Neutrophil (primary cell): ENCODE results near the gene NET1.

Source experiments
- H3K27ac ChIP-seq: fragments of 200-600 bp; sonication (generic); 2 replicates; pipeline ENCODE4 v1.5.1; 2016; ENCODE audit warnings: mild to moderate bottlenecking, moderate library complexity
- H3K27me3 ChIP-seq: fragments of 200-600 bp; sonication (generic); 2 replicates; pipeline ENCODE4 v1.6.0; 2016; ENCODE audit warnings: mild to moderate bottlenecking
- H3K36me3 ChIP-seq: fragments of 200-600 bp; sonication (generic); 2 replicates; pipeline ENCODE4 v1.5.1; 2017
- H3K4me1 ChIP-seq, 2 experiments: fragments of 200-600 bp in 1 of 2; sonication (generic) in 1 of 2; 1 replicate in 1 of 2; 2 replicates in 1 of 2; pipeline versions ENCODE4 v1.5.1 to v1.6.1; 2013 to 2016; ENCODE audit warnings: low read depth in 1 of 2, low read length in 1 of 2, mild to moderate bottlenecking in 1 of 2, moderate library complexity in 1 of 2; ENCODE audit not compliant: control insufficient read depth in 1 of 2, insufficient read depth in 1 of 2
- H3K4me3 ChIP-seq, 2 experiments: fragments of 200-600 bp in 1 of 2; sonication (generic) in 1 of 2; 1 replicate in 1 of 2; 2 replicates in 1 of 2; pipeline ENCODE4 v1.5.1; 2013 to 2016; ENCODE audit warnings: low read depth in 1 of 2, low read length in 1 of 2, mild to moderate bottlenecking in 1 of 2, moderate library complexity in 1 of 2
- H3K9me3 ChIP-seq: fragments of 200-600 bp; sonication (generic); 2 replicates; pipeline ENCODE4 v1.5.1; 2016
- CTCF ChIP-seq: fragments of 200-600 bp; sonication (generic); IDR thresholded peaks from 2 replicates; pipeline ENCODE4 v1.5.1; 2016; ENCODE audit warnings: antibody characterized with exemption

NET1 gene

GRCh38 chr10:5497289-5497688 is 84.9 kb downstream of the NET1 start:
- no peaks in the 10 kb centered on the region for H3K36me3 ChIP-seq
- no peaks in the 10 kb centered on the region for H3K4me1 ChIP-seq
- no peak overlapping the region for H3K27ac ChIP-seq
- TF ChIP-seq CTCF: no peak
- no peaks in the 10 kb centered on the region for H3K27me3 ChIP-seq
- no peak overlapping the region for H3K4me3 ChIP-seq
- H3K9me3 ChIP-seq: no peaks in the 10 kb centered on the region

GRCh38 chr10:5497948-5498730 is 85.8 kb downstream of the NET1 start:
- no peaks in the 10 kb centered on the region for H3K9me3 ChIP-seq
- no peaks in the 10 kb centered on the region for H3K36me3 ChIP-seq
- no peaks in the 10 kb centered on the region for H3K4me1 ChIP-seq
- TF ChIP-seq CTCF: no peak
- H3K27me3 ChIP-seq: no peaks in the 10 kb centered on the region
- no peak overlapping the region for H3K4me3 ChIP-seq
- no peak overlapping the region for H3K27ac ChIP-seq

GRCh38 chr10:5498791-5499492 is 86.6 kb downstream of the NET1 start:
- Histone ChIP-seq H3K4me3 (no peak overlapping the region), H3K9me3 (no peaks in the 10 kb centered on the region), H3K36me3 (no peaks in the 10 kb centered on the region), H3K27me3 (no peaks in the 10 kb centered on the region), H3K27ac (no peak overlapping the region), H3K4me1 (no peaks in the 10 kb centered on the region)
- no peak for TF ChIP-seq CTCF

GRCh38 chr10:5499493-5500140 is 87.3 kb downstream of the NET1 start, which contains the start of gene CALML5:
CALML5 (minus strand) TSS chr10:5499570; CDS start chr10:5499438, 132 bp downstream.
- no peaks in the 10 kb centered on the region for H3K4me1 ChIP-seq
- no peaks in the 10 kb centered on the region for H3K36me3 ChIP-seq
- TF ChIP-seq CTCF: no peak
- H3K4me3 ChIP-seq: no peak within 1 kb of the TSS
- no peaks in the 10 kb centered on the region for H3K27me3 ChIP-seq
- H3K9me3 ChIP-seq: no peaks in the 10 kb centered on the region
- no peak within 1 kb of the TSS for H3K27ac ChIP-seq

- TF ChIP-seq CTCF: no peak
- no peaks in the 10 kb centered on the region for H3K4me1 ChIP-seq
These were observed 87.9 kb downstream of the NET1 start for GRCh38 chr10:5500162-5500670.

More at GRCh38 chr10:5500162-5500670, 87.9 kb downstream of the NET1 start:
- no peak overlapping the region for H3K27ac ChIP-seq
- no peaks in the 10 kb centered on the region for H3K36me3 ChIP-seq
- no peaks in the 10 kb centered on the region for H3K9me3 ChIP-seq
- no peak overlapping the region for H3K4me3 ChIP-seq
- H3K27me3 ChIP-seq: no peaks in the 10 kb centered on the region
